ENCODE data around the gene SEZ6L.

SEZ6L gene

DNA sequence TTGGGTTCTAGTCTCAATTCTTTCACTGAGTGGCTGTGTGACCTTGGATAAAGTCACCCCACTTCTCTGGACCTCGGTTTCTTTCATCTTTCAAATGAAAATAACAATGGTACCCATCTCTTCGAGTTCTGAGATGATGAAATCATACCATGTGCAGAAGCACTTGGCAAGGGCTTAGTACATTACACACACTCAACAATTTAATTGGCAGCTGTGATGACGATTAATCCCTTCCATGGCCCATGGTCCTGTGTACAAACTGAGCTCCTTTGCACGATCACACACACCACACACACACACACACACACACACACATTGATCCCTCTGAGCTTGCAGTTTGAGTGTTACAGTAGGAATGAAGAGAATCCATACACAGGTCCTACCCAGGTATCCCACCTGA is 156.4 kb downstream of the SEZ6L start:
- H3K27me3 ChIP-seq (ENCODE audit: insufficient read depth, poor library complexity, severe bottlenecking), result no peaks in the 10 kb centered on the region
- H3K27ac ChIP-seq (replicated peaks), result no peak overlapping the region
- DNase-seq (ENCODE audit: low read depth in 1 of 2, low spot score in 1 of 2), result no peak
- no peak overlapping the region for H3K4me3 ChIP-seq (replicated peaks; ENCODE audit: insufficient read depth, low read length)
- TF ChIP-seq REST (IDR thresholded peaks at IDR 0.05; ENCODE audit: insufficient replicate concordance, low read depth) (no peak), SPI1 (IDR thresholded peaks at IDR 0.05; ENCODE audit: borderline replicate concordance, low read depth) (no peak), GABPA (IDR thresholded peaks at IDR 0.05; ENCODE audit: low read depth) (no peak), POLR2AphosphoS5 (IDR thresholded peaks at IDR 0.05; ENCODE audit: low read depth) (no peak)
- TF ChIP-seq, protein P1, sequence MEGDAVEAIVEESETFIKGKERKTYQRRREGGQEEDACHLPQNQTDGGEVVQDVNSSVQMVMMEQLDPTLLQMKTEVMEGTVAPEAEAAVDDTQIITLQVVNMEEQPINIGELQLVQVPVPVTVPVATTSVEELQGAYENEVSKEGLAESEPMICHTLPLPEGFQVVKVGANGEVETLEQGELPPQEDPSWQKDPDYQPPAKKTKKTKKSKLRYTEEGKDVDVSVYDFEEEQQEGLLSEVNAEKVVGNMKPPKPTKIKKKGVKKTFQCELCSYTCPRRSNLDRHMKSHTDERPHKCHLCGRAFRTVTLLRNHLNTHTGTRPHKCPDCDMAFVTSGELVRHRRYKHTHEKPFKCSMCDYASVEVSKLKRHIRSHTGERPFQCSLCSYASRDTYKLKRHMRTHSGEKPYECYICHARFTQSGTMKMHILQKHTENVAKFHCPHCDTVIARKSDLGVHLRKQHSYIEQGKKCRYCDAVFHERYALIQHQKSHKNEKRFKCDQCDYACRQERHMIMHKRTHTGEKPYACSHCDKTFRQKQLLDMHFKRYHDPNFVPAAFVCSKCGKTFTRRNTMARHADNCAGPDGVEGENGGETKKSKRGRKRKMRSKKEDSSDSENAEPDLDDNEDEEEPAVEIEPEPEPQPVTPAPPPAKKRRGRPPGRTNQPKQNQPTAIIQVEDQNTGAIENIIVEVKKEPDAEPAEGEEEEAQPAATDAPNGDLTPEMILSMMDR (IDR thresholded peaks at IDR 0.05; ENCODE audit: insufficient read depth, low read length), result no peak

GRCh38 chr22:26326803-26327202 is 157.5 kb downstream of the SEZ6L start:
- H3K4me3 ChIP-seq (replicated peaks; ENCODE audit: insufficient read depth, low read length), result no peak overlapping the region
- TF ChIP-seq SPI1 (IDR thresholded peaks at IDR 0.05; ENCODE audit: borderline replicate concordance, low read depth), result no peak
- TF ChIP-seq, protein P1 (IDR thresholded peaks at IDR 0.05; ENCODE audit: insufficient read depth, low read length), result no peak
- TF ChIP-seq REST (IDR thresholded peaks at IDR 0.05; ENCODE audit: insufficient replicate concordance, low read depth), result no peak
- no peak for TF ChIP-seq GABPA (IDR thresholded peaks at IDR 0.05; ENCODE audit: low read depth)
- TF ChIP-seq POLR2AphosphoS5 (IDR thresholded peaks at IDR 0.05; ENCODE audit: low read depth), result no peak
- no peaks in the 10 kb centered on the region for H3K27me3 ChIP-seq (ENCODE audit: insufficient read depth, poor library complexity, severe bottlenecking)
- no peak for DNase-seq (ENCODE audit: low read depth in 1 of 2, low spot score in 1 of 2)
- no peak overlapping the region for H3K27ac ChIP-seq (replicated peaks)

- TF ChIP-seq GABPA (IDR thresholded peaks at IDR 0.05; ENCODE audit: low read depth) (no peak), SPI1 (IDR thresholded peaks at IDR 0.05; ENCODE audit: borderline replicate concordance, low read depth) (no peak), REST (IDR thresholded peaks at IDR 0.05; ENCODE audit: insufficient replicate concordance, low read depth) (no peak), POLR2AphosphoS5 (IDR thresholded peaks at IDR 0.05; ENCODE audit: low read depth) (no peak)
- TF ChIP-seq, protein P1 (IDR thresholded peaks at IDR 0.05; ENCODE audit: insufficient read depth, low read length), result no peak
- H3K27ac ChIP-seq (replicated peaks), result no peak overlapping the region
- no peaks in the 10 kb centered on the region for H3K27me3 ChIP-seq (ENCODE audit: insufficient read depth, poor library complexity, severe bottlenecking)
- no peak overlapping the region for H3K4me3 ChIP-seq (replicated peaks; ENCODE audit: insufficient read depth, low read length)
- no peak for DNase-seq (ENCODE audit: low read depth in 1 of 2, low spot score in 1 of 2)
These were observed 158.0 kb downstream of the SEZ6L start for GRCh38 chr22:26327306-26327705.
